H9 (cell line): ENCODE data around the gene RPL18. TPM values are rescaled to one million over a fixed set of nuclear protein-coding genes. Genes with fewer than 3 reads are reported as not detected.

Experiments used
- DNase-seq: peaks from one replicate; pipeline ENCODE4 v3.0.0-alpha.2; 2017
- H2AFZ ChIP-seq: one replicate; pipeline ENCODE4 v1.6.1; 2013; ENCODE audit warnings: mild to moderate bottlenecking, low read length, control low read depth, moderate library complexity
- H2AK5ac ChIP-seq: 2 replicates; pipeline ENCODE4 v1.6.1; 2013; ENCODE audit warnings: low read length, control low read depth, mixed read lengths; ENCODE audit not compliant: insufficient read length
- H2BK120ac ChIP-seq: one replicate; pipeline ENCODE4 v1.6.1; 2013; ENCODE audit warnings: low read depth, mild to moderate bottlenecking, low read length, control low read depth, inconsistent platforms; ENCODE audit not compliant: poor library complexity, severe bottlenecking
- H2BK12ac ChIP-seq: 2 replicates; pipeline ENCODE4 v1.6.1; 2013; ENCODE audit warnings: low read length, control low read depth, mixed read lengths, low read depth; ENCODE audit not compliant: insufficient read length
- H2BK15ac ChIP-seq: 2 replicates; pipeline ENCODE4 v1.6.1; 2013; ENCODE audit warnings: low read depth, low read length, control low read depth
- H2BK20ac ChIP-seq: one replicate; pipeline ENCODE4 v1.6.1; 2013; ENCODE audit warnings: low read depth, mild to moderate bottlenecking, low read length, control low read depth, inconsistent platforms; ENCODE audit not compliant: poor library complexity, severe bottlenecking
- H2BK5ac ChIP-seq: 2 replicates; pipeline ENCODE4 v1.6.1; 2013; ENCODE audit warnings: low read length, control low read depth, mixed read lengths; ENCODE audit not compliant: insufficient read length
- H3K14ac ChIP-seq: 2 replicates; pipeline ENCODE4 v1.6.1; 2013; ENCODE audit warnings: low read length, control low read depth; ENCODE audit not compliant: insufficient read depth
- H3K18ac ChIP-seq: 2 replicates; pipeline ENCODE4 v1.6.1; 2013; ENCODE audit warnings: low read depth, mild to moderate bottlenecking, mixed read lengths, low read length, control low read depth; ENCODE audit not compliant: insufficient read length
- H3K23ac ChIP-seq: 2 replicates; pipeline ENCODE4 v1.6.1; 2013; ENCODE audit warnings: low read length, control low read depth, mixed read lengths, low read depth; ENCODE audit not compliant: insufficient read length
- H3K23me2 ChIP-seq: 2 replicates; pipeline ENCODE4 v1.6.1; 2013; ENCODE audit warnings: low read depth, mild to moderate bottlenecking, mixed read lengths, low read length, control low read depth; ENCODE audit not compliant: insufficient read length, poor library complexity, severe bottlenecking
- H3K27ac ChIP-seq: 2 replicates; pipeline ENCODE4 v1.5.1; 2013; ENCODE audit warnings: low read length, control low read depth, mixed read lengths, low read depth; ENCODE audit not compliant: insufficient read length
- H3K27me3 ChIP-seq: 2 replicates; pipeline ENCODE4 v1.6.1; 2013; ENCODE audit warnings: low read length, control low read depth, inconsistent platforms; ENCODE audit not compliant: insufficient read depth
- H3K4ac ChIP-seq: 2 replicates; pipeline ENCODE4 v1.6.1; 2013; ENCODE audit warnings: low read depth, mild to moderate bottlenecking, control low read depth, inconsistent platforms, low read length, moderate library complexity
- H3K4me1 ChIP-seq: 2 replicates; pipeline ENCODE4 v1.6.1; 2013; ENCODE audit warnings: low read length, control low read depth, inconsistent platforms; ENCODE audit not compliant: insufficient read depth
- H3K4me2 ChIP-seq: 2 replicates; pipeline ENCODE4 v1.6.1; 2013; ENCODE audit warnings: low read length, control low read depth, mixed read lengths; ENCODE audit not compliant: insufficient read length, insufficient read depth
- H3K56ac ChIP-seq: 2 replicates; pipeline ENCODE4 v1.6.1; 2013; ENCODE audit warnings: low read depth, mild to moderate bottlenecking, mixed read lengths, low read length, control low read depth; ENCODE audit not compliant: insufficient read length
- H3K79me1 ChIP-seq: 2 replicates; pipeline ENCODE4 v1.6.1; 2013; ENCODE audit warnings: low read depth, mild to moderate bottlenecking, moderate library complexity, low read length, control low read depth, inconsistent platforms; ENCODE audit not compliant: insufficient read depth, poor library complexity, severe bottlenecking
- H3K79me2 ChIP-seq: 2 replicates; pipeline ENCODE4 v1.6.1; 2013; ENCODE audit warnings: low read length, control low read depth, inconsistent platforms; ENCODE audit not compliant: insufficient read depth
- H3K9ac ChIP-seq: 2 replicates; pipeline ENCODE4 v1.6.1; 2013; ENCODE audit warnings: low read length, control low read depth, mixed read lengths; ENCODE audit not compliant: insufficient read length; ENCODE audit errors: extremely low read depth
- H3K9me3 ChIP-seq: one replicate; pipeline ENCODE4 v1.6.1; 2013; ENCODE audit warnings: low read depth, low read length, inconsistent platforms; ENCODE audit not compliant: control insufficient read depth
- H3T11ph ChIP-seq: one replicate; pipeline ENCODE4 v1.6.1; 2013; ENCODE audit warnings: mild to moderate bottlenecking, low read length, control low read depth, inconsistent platforms
- H4K20me1 ChIP-seq: one replicate; pipeline ENCODE4 v1.6.1; 2013; ENCODE audit not compliant: control insufficient read depth, insufficient read length, insufficient read depth
- H4K5ac ChIP-seq: 2 replicates; pipeline ENCODE4 v1.6.1; 2013; ENCODE audit warnings: low read depth, mild to moderate bottlenecking, mixed read lengths, low read length, control low read depth; ENCODE audit not compliant: insufficient read length
- H4K8ac ChIP-seq: replicated peaks from 2 replicates; pipeline ENCODE4 v1.6.1; 2013; ENCODE audit warnings: low read length, control low read depth, mixed read lengths, low read depth; ENCODE audit not compliant: insufficient read length
- H4K91ac ChIP-seq: 2 replicates; pipeline ENCODE4 v1.6.1; 2013; ENCODE audit warnings: low read depth, mild to moderate bottlenecking, moderate library complexity, mixed read lengths, low read length, control low read depth; ENCODE audit not compliant: insufficient read length
- H3K27ac Mint-ChIP-seq, 3 experiments: 2 replicates in 2 of 3; 3 replicates in 1 of 3; pipeline ENCODE4 v1.8.0; 2020 to 2021; ENCODE audit warnings: mixed read lengths in 3 of 3, mild to moderate bottlenecking in 1 of 3, moderate library complexity in 1 of 3
- H3K27me3 Mint-ChIP-seq: 2 replicates; pipeline ENCODE4 v1.8.0; 2021; ENCODE audit warnings: low read depth, mild to moderate bottlenecking, moderate library complexity, mixed read lengths
- H3K36me3 Mint-ChIP-seq, 3 experiments: 2 replicates in 2 of 3; 3 replicates in 1 of 3; pipeline ENCODE4 v1.8.0; 2020 to 2021; ENCODE audit warnings: low read depth in 3 of 3, mixed read lengths in 3 of 3; ENCODE audit not compliant: insufficient read depth in 1 of 3
- H3K4me1 Mint-ChIP-seq, 2 experiments: 2 replicates each; pipeline ENCODE4 v1.8.0; 2020; ENCODE audit warnings: mixed read lengths in 2 of 2
- H3K4me3 Mint-ChIP-seq, 2 experiments: 2 replicates in 1 of 2; 3 replicates in 1 of 2; pipeline ENCODE4 v1.8.0; 2020 to 2021; ENCODE audit warnings: mild to moderate bottlenecking in 2 of 2, mixed read lengths in 2 of 2, moderate library complexity in 1 of 2
- H3K9me3 Mint-ChIP-seq, 2 experiments: 2 replicates in 1 of 2; 3 replicates in 1 of 2; pipeline ENCODE4 v1.8.0; 2020; ENCODE audit warnings: mild to moderate bottlenecking in 2 of 2, mixed read lengths in 2 of 2, moderate library complexity in 1 of 2
- whole genome bisulfite sequencing: extraction: QIAGEN DNeasy Blood & Tissue Kit; methylation state at CpG from one replicate; pipeline ENCODE4 v1.1.7; 2013; ENCODE audit warnings: missing lambda C conversion rate, low lambda C conversion rate, mixed read lengths; ENCODE audit not compliant: insufficient read length; ENCODE audit errors: extremely low coverage; 5-methylcytosine and 5-hydroxymethylcytosine counted together
- total RNA-seq: library from RNA; stranded (reverse); gene quantifications from 2 replicates; pipeline ENCODE4 v1.2.1, GENCODE V29; 2021
- TF ChIP-seq, protein P1 (sequence below): fragments of 200-600 bp; sonication (generic); conservative IDR thresholded peaks from 3 replicates; pipeline ENCODE4 v1.8.0; 2021; ENCODE audit warnings: antibody characterized with exemption, mild to moderate bottlenecking

Gene RPL18
- total RNA-seq, 1 experiment from 2014 or later: 1,855 TPM

DNA sequence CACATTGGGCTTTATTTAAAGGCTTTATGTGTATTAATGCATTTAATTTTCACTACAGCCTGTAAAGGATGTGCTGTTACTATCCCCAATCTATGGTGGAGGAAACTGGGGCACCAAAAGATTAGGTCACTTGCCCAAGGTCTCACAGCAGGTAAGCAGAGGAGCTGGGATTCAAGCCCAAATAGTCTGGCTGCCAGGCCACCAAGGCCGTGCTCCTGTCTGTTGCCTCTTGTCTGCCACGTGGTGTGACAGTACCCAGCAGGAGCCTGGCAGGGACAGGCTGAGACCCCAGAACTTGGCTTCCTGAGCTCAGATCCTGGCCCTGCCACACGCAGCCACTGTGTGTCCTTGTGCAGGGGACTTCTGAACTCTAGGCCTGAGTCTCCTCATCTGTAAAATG lies 49.4 kb upstream of the RPL18 start:
- Histone ChIP-seq H3K9ac (no peak overlapping the region), H4K5ac (no peak overlapping the region), H3K23ac (no peak overlapping the region), H2BK15ac (no peak overlapping the region; the same call in 1 of the 2 replicates), H4K8ac (no peak overlapping the region), H3K9me3 (no peaks in the 10 kb centered on the region), H2BK12ac (no peak overlapping the region), H2BK120ac (no peak overlapping the region), H3K23me2 (no peaks in the 10 kb centered on the region), H2AK5ac (no peak overlapping the region), H4K20me1 (peaks cover 2% of the 10 kb centered on the region), H3K27ac (no peak overlapping the region), H3K18ac (no peak overlapping the region), H3K27me3 (no peaks in the 10 kb centered on the region), H2BK20ac (no peak overlapping the region), H3K79me2 (no peaks in the 10 kb centered on the region), H4K91ac (no peak overlapping the region), H3K4me2 (no peak overlapping the region), H2BK5ac (no peak overlapping the region), H2AFZ (no peak overlapping the region), H3K14ac (no peak overlapping the region; the same call in 1 of the 2 replicates), H3K56ac (no peak overlapping the region), H3K4me1 (no peaks in the 10 kb centered on the region), H3K4ac (no peak overlapping the region), H3K79me1 (no peaks in the 10 kb centered on the region), H3T11ph (no peak overlapping the region)
- Mint-ChIP-seq H3K36me3 (peaks cover 0 to 9% (median 7%) of the 10 kb centered on the region in 3 experiments; a peak in 5 of 7 replicates), H3K4me1 (peaks cover 7 to 14% of the 10 kb centered on the region in 2 experiments), H3K27me3 (no peaks in the 10 kb centered on the region), H3K27ac (no peak overlapping the region), H3K4me3 (no peak overlapping the region), H3K9me3 (peaks cover 8 to 11% of the 10 kb centered on the region in 2 experiments)
- WGBS: no CpG with 5 or more reads among the region's 3 CpGs
- DNase-seq: no peak
- TF ChIP-seq, protein P1, sequence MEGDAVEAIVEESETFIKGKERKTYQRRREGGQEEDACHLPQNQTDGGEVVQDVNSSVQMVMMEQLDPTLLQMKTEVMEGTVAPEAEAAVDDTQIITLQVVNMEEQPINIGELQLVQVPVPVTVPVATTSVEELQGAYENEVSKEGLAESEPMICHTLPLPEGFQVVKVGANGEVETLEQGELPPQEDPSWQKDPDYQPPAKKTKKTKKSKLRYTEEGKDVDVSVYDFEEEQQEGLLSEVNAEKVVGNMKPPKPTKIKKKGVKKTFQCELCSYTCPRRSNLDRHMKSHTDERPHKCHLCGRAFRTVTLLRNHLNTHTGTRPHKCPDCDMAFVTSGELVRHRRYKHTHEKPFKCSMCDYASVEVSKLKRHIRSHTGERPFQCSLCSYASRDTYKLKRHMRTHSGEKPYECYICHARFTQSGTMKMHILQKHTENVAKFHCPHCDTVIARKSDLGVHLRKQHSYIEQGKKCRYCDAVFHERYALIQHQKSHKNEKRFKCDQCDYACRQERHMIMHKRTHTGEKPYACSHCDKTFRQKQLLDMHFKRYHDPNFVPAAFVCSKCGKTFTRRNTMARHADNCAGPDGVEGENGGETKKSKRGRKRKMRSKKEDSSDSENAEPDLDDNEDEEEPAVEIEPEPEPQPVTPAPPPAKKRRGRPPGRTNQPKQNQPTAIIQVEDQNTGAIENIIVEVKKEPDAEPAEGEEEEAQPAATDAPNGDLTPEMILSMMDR: no peak
